ENCODE measurements around the gene SMAD6. TPM values are rescaled to one million over a fixed set of nuclear protein-coding genes. Genes with fewer than 3 reads are reported as not detected.

SMAD6 gene
- total RNA-seq, 1 donor from 2014 or later = 2.7 TPM

- H3K27ac ChIP-seq (ENCODE audit: low read depth, low read length) = no peak overlapping the region
- peak overlapping the region; percentile 82 for H3K9ac ChIP-seq (ENCODE audit: low read length)
These were observed 2.2 kb downstream of the SMAD6 start for GRCh38 chr15:66704019-66704802.

GRCh38 chr15:66704803-66705153 is 2.7 kb downstream of the SMAD6 start:
- no peak for TF ChIP-seq EZH2 (IDR thresholded peaks at IDR 0.05; ENCODE audit: insufficient read depth, low read length)
- no peak for TF ChIP-seq CTCF (IDR thresholded peaks at IDR 0.05; ENCODE audit: insufficient read depth, low read depth, low read length)
- Histone ChIP-seq H3K9me3 (ENCODE audit: insufficient read depth, low read depth, low read length) (no peaks in the 10 kb centered on the region), H3K4me2 (ENCODE audit: low read length) (peak overlapping the region; percentile 97), H3K27me3 (ENCODE audit: insufficient read depth, low read length) (no peaks in the 10 kb centered on the region), H3K27ac (ENCODE audit: low read depth, low read length) (no peak overlapping the region), H3K36me3 (ENCODE audit: insufficient read depth, low read length) (no peaks in the 10 kb centered on the region), H2AFZ (ENCODE audit: low read depth, low read length) (no peak overlapping the region), H4K20me1 (ENCODE audit: insufficient read depth, low read length) (peaks cover 36% of the 10 kb centered on the region), H3K79me2 (ENCODE audit: insufficient read depth, low read length) (peaks cover 42% of the 10 kb centered on the region), H3K4me1 (ENCODE audit: insufficient read depth, low read length) (peaks cover 13% of the 10 kb centered on the region), H3K4me3 (ENCODE audit: insufficient read depth, low read depth, low read length) (peak overlapping the region; percentile 82), H3K9ac (ENCODE audit: low read length) (peak overlapping the region; percentile 82)
- Mint-ChIP-seq H3K36me3 (ENCODE audit: low read depth, unreplicated experiment) (peaks cover 2% of the 10 kb centered on the region), H3K9me3 (ENCODE audit: unreplicated experiment) (no peaks in the 10 kb centered on the region), H3K4me3 (ENCODE audit: unreplicated experiment) (peak overlapping the region; percentile 89), H3K27ac (ENCODE audit: unreplicated experiment) (no peak overlapping the region), H3K4me1 (ENCODE audit: low read depth, unreplicated experiment) (peaks cover 9% of the 10 kb centered on the region), H3K27me3 (ENCODE audit: low read depth, unreplicated experiment) (peaks cover 18% of the 10 kb centered on the region)
- FAIRE-seq (no peak), DNase-seq (ENCODE audit: low read depth) (no peak)

More at GRCh38 chr15:66704019-66704802, 2.2 kb downstream of the SMAD6 start:
- Histone ChIP-seq H3K27me3 (ENCODE audit: insufficient read depth, low read length) (no peaks in the 10 kb centered on the region), H4K20me1 (ENCODE audit: insufficient read depth, low read length) (peaks cover 36% of the 10 kb centered on the region), H3K36me3 (ENCODE audit: insufficient read depth, low read length) (no peaks in the 10 kb centered on the region), H3K9me3 (ENCODE audit: insufficient read depth, low read depth, low read length) (no peaks in the 10 kb centered on the region), H3K4me3 (ENCODE audit: insufficient read depth, low read depth, low read length) (peak overlapping the region; percentile 82), H2AFZ (ENCODE audit: low read depth, low read length) (peak overlapping the region; percentile 33), H3K79me2 (ENCODE audit: insufficient read depth, low read length) (peaks cover 42% of the 10 kb centered on the region), H3K4me1 (ENCODE audit: insufficient read depth, low read length) (peaks cover 13% of the 10 kb centered on the region), H3K4me2 (ENCODE audit: low read length) (peak overlapping the region; percentile 97)
- FAIRE-seq = no peak
- Mint-ChIP-seq H3K4me1 (ENCODE audit: low read depth, unreplicated experiment) (peaks cover 9% of the 10 kb centered on the region), H3K4me3 (ENCODE audit: unreplicated experiment) (peak overlapping the region; percentile 89), H3K36me3 (ENCODE audit: low read depth, unreplicated experiment) (peaks cover 2% of the 10 kb centered on the region), H3K27ac (ENCODE audit: unreplicated experiment) (peak overlapping the region; percentile 34), H3K27me3 (ENCODE audit: low read depth, unreplicated experiment) (peaks cover 18% of the 10 kb centered on the region), H3K9me3 (ENCODE audit: unreplicated experiment) (no peaks in the 10 kb centered on the region)
- DNase-seq (ENCODE audit: low read depth) = no peak
- TF ChIP-seq CTCF (IDR thresholded peaks at IDR 0.05; ENCODE audit: insufficient read depth, low read depth, low read length) (no peak), EZH2 (IDR thresholded peaks at IDR 0.05; ENCODE audit: insufficient read depth, low read length) (no peak)

Data from astrocyte (in vitro differentiated cells and primary cell).